H1 (cell line): ENCODE data around the gene MRE11. TPM values are rescaled to one million over a fixed set of nuclear protein-coding genes. Genes with fewer than 3 reads are reported as not detected.

ENCODE experiments used
- EP300 ChIP-seq, 2 experiments: IDR thresholded peaks; 1 replicate in 1 of 2; 2 replicates in 1 of 2; pipeline ENCODE4 v1.6.1; 2011 to 2012; ENCODE audit warnings: low read depth in 2 of 2, low read length in 2 of 2, mild to moderate bottlenecking in 2 of 2, borderline replicate concordance in 1 of 2, inconsistent platforms in 1 of 2, moderate library complexity in 1 of 2
- polyA plus RNA-seq, 7 experiments: library from polyadenylated mRNA; depleted of rRNA in 3 of 7; stranded (reverse) in 5 of 7; unstranded in 2 of 7; fragments of >200 nt in 5 of 7; fragments of 200-250 nt in 2 of 7; gene quantifications; 1 replicate in 5 of 7; 2 replicates in 1 of 7; 4 replicates in 1 of 7; pipeline versions ENCODE4 v1.2.1 to v1.2.3, GENCODE V29; 2011 to 2013; ENCODE audit warnings: missing spikeins in 2 of 7, mixed read lengths in 2 of 7
- total RNA-seq: library from RNA; stranded (reverse); fragmentation: NEBNext Ultra II Directional; extraction: Animal tissue kit (Norgen Biotek cat#: 25700); gene quantifications from 2 replicates; pipeline ENCODE4 v1.2.1, GENCODE V29; 2021

Gene MRE11
- total and polyA plus RNA-seq, 2 of the 8 experiments (the other 6 are each of a cell fraction or from before 2014, with no cell fraction given) = 7.2 to 43.4 TPM

DNA sequence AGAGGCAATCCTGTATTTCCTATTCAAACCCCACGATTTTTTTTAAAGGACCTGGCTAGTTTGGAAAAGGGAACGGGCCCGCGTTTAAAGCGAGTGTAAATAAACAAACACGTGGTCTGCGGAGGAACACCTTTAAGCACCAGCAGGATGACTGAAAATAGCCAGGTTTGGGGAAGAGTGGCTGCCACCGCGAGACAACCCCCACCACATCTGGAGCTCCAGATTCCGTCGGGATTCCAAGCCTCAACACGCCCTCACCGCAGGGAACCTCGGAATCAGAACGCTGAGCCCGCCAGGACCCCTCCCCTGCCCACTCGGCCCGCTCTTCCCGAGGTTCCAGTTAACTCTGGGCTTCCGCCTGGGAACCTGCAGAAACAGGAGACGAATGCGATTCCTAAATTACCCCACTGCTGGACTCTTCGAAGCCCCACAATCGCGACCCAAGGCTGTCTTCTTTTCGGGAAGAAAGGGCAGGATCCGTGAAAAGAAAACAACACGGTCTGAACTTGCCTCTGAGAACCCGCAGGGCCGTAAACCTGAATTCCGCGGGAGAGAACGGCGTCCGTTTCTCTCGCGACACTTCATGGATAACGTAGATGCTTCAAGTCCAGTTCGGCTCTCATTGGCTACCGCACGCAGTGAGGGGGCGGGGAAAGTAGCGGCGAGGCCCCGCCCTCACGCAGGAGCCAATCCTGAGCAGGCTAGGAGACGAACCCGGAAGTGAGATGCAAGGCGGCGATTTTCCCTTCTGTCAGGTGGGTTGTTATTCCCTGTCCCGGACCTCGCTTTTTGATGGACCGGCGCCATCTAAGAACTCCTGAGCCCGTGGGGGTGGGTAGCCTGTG, at the start of gene MRE11, which contains the start of gene ANKRD49 (continued):
- TF ChIP-seq EP300 (IDR thresholded peaks at IDR 0.05; ENCODE audit: borderline replicate concordance in 1 of 2, low read depth in 2 of 2, low read length in 2 of 2) = no peak
- TF ChIP-seq, all 59 proteins: peak for 24
